ENCODE results near the gene ARL8B. TPM values are rescaled to one million over a fixed set of nuclear protein-coding genes. Genes with fewer than 3 reads are reported as not detected.

Gene ARL8B
- total and polyA plus RNA-seq, 2 of the 8 experiments (the other 6 are each of a cell fraction or from before 2014, with no cell fraction given), result 14.5 to 27.8 TPM

- FAIRE-seq (no peak), DNase-seq (ENCODE audit: low read depth in 1 of 2, low spot score in 2 of 2) (no peak)
- ChIA-PET CTCF (ENCODE audit: partially characterized antibody) (interaction anchor here (1.1 to 1.2 kb wide), 2 partner anchors 41 to 61 kb away, joined by 3 read pairs; no protein-coding TSS in a partner anchor), POLR2A (ENCODE audit: partially characterized antibody) (no interaction called here)
- no peak overlapping the region for H3K27ac ChIP-seq (ENCODE audit: low read depth, low read length)
- H3K36me3 ChIP-seq (ENCODE audit: control insufficient read depth in 2 of 4, insufficient read depth in 4 of 4, low read length in 3 of 4), result peaks cover 0 to 6% (median 0%) of the 10 kb centered on the region in 4 experiments; a peak in 2 of 8 replicates
- no peak overlapping the region for H3K23ac ChIP-seq (ENCODE audit: insufficient read length)
- H4K5ac ChIP-seq (ENCODE audit: insufficient read length, low read depth, low read length), result no peak overlapping the region
- WGBS, 2 experiments (ENCODE audit: extremely low coverage in 1 of 2, insufficient coverage in 1 of 2, insufficient read length in 1 of 2, insufficient replicate concordance in 2 of 2, low coverage in 1 of 2, low lambda C conversion rate in 2 of 2, missing lambda C conversion rate in 1 of 2), result 91% methylated on average over 5 of the region's 5 CpGs; no CpG with 5 or more reads in 1 of the 2 experiments
- H3K23me2 ChIP-seq (ENCODE audit: low read depth, low read length), result peaks cover 12% of the 10 kb centered on the region
- no peak overlapping the region for H2BK15ac ChIP-seq (ENCODE audit: low read length)
- no peak overlapping the region for H3K14ac ChIP-seq (ENCODE audit: insufficient read length)
- H2BK12ac ChIP-seq (ENCODE audit: low read depth, low read length), result no peak overlapping the region
- TF ChIP-seq, protein P1, sequence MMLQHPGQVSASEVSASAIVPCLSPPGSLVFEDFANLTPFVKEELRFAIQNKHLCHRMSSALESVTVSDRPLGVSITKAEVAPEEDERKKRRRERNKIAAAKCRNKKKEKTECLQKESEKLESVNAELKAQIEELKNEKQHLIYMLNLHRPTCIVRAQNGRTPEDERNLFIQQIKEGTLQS (IDR thresholded peaks at IDR 0.05; ENCODE audit: insufficient read depth, low read depth, low read length), result no peak
- TF ChIP-seq JUN (IDR thresholded peaks at IDR 0.05; ENCODE audit: low read depth, low read length) (no peak), TBP (IDR thresholded peaks at IDR 0.05; ENCODE audit: low read depth, low read length) (no peak), YY1 (IDR thresholded peaks at IDR 0.05; ENCODE audit: low read depth, low read length) (peak; percentile 71; the same call in 1 of the 2 replicates), CBX8 (IDR thresholded peaks at IDR 0.05; ENCODE audit: borderline replicate concordance, low read depth, low read length) (no peak), HDAC2 (IDR thresholded peaks at IDR 0.05; ENCODE audit: borderline replicate concordance in 1 of 2, low read depth in 2 of 2, low read length in 2 of 2) (no peak), SUZ12 (IDR thresholded peaks at IDR 0.05; ENCODE audit: low read length) (no peak)
- H3K18ac ChIP-seq (ENCODE audit: extremely low read depth, low read length), result no peak overlapping the region
- H4K20me1 ChIP-seq (replicated peaks in 1 of 2; ENCODE audit: control insufficient read depth in 1 of 2, insufficient read depth in 2 of 2, low read length in 2 of 2), result peaks cover 4 to 7% of the 10 kb centered on the region in 2 experiments
- no peak overlapping the region for H3K9ac ChIP-seq (replicated peaks in 1 of 4; ENCODE audit: extremely low read depth in 1 of 4, low read depth in 3 of 4, low read length in 3 of 4)
- H3K27me3 ChIP-seq (replicated peaks in 1 of 4; ENCODE audit: control insufficient read depth in 3 of 4, extremely low read depth in 1 of 4, insufficient read depth in 3 of 4, low read length in 3 of 4), result peaks cover 0 to 3% (median 0%) of the 10 kb centered on the region in 4 experiments; a peak in 1 of 7 replicates
- peaks cover 0 to 9% (median 6%) of the 10 kb centered on the region in 4 experiments; a peak in 4 of 7 replicates for H3K4me1 ChIP-seq (replicated peaks in 1 of 4; ENCODE audit: control insufficient read depth in 3 of 4, insufficient read depth in 4 of 4, low read length in 3 of 4)
- H3K4me2 ChIP-seq (ENCODE audit: insufficient read depth in 1 of 2, low read depth in 2 of 2, low read length in 2 of 2), result no peak overlapping the region
- H4K91ac ChIP-seq (replicated peaks; ENCODE audit: insufficient read length, low read length), result no peak overlapping the region
- peaks cover 4% of the 10 kb centered on the region; the same call in 1 of the 2 replicates for H3K79me1 ChIP-seq (ENCODE audit: low read depth, low read length)
- H2BK120ac ChIP-seq (replicated peaks; ENCODE audit: low read depth, low read length), result no peak overlapping the region
- no peak overlapping the region for H3K4ac ChIP-seq (replicated peaks; ENCODE audit: insufficient read length, low read depth, low read length)
- no peak overlapping the region for H4K8ac ChIP-seq (ENCODE audit: extremely low read depth, insufficient read depth, low read length)
- H3K56ac ChIP-seq (replicated peaks; ENCODE audit: insufficient read length, low read depth, low read length), result no peak overlapping the region
- no peaks in the 10 kb centered on the region for H3K9me3 ChIP-seq (ENCODE audit: insufficient read depth in 2 of 2, low read depth in 1 of 2, low read length in 1 of 2)
- H3K79me2 ChIP-seq (ENCODE audit: control insufficient read depth in 1 of 2, insufficient read depth in 2 of 2, low read length in 2 of 2), result peaks cover 2 to 66% of the 10 kb centered on the region in 2 experiments; a peak in 3 of 4 replicates
- no peak overlapping the region for H2AFZ ChIP-seq (ENCODE audit: low read length)
- no peak overlapping the region for H2AK5ac ChIP-seq (ENCODE audit: low read depth, low read length)
- H2BK5ac ChIP-seq (ENCODE audit: low read depth, low read length), result no peak overlapping the region
- H2BK20ac ChIP-seq (ENCODE audit: low read length), result no peak overlapping the region
- H3K4me3 ChIP-seq (ENCODE audit: extremely low read depth in 1 of 4, insufficient read depth in 2 of 4, low read depth in 3 of 4, low read length in 4 of 4), result no peak overlapping the region
These were observed 69.6 kb downstream of the ARL8B start for GRCh38 chr3:5191555-5192304.

All from H1 (cell line).